ENCODE measurements around the gene F2. TPM values are rescaled to one million over a fixed set of nuclear protein-coding genes. Genes with fewer than 3 reads are reported as not detected.

The F2 gene
- total RNA-seq, 1 donor, result not detected

DNA sequence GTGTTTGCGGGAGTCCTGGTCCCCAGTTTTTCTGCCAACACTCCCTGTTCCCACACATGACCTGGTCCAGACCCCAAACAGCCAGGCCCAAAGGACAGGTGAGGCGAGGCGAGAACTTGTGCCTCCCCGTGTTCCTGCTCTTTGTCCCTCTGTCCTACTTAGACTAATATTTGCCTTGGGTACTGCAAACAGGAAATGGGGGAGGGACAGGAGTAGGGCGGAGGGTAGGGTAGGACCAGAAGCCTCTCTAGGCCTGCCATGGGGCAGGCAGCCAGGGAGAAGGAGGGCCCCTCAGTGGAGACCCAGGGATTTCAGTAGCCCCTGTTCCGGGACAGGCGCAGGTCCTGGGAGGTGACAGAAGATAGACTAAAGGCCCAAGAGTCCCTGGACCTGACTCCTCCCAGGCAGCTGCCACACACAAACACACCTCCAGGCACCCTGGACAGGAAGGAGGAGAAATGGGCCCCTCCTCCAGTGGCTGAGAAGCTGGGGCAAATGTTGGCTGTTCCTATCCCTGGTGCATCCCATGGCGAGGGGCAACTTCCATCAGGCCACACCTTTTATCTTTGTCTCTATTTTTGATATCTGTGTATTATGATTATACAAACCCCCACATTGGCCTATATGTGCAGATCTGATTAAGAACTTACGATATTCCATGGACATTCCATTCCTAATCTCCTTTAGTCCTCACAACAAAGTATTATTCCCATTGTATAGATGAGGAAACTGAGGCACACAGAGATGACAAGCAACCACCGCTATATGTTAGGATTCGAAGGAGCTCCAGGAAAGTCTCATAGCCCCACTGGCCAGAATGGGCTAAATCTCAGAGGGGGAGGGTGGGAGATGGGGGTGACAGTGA lies 626 bp upstream of the F2 start:
- DNase-seq (ENCODE audit: low read depth), result peak; percentile 17
- TF ChIP-seq, protein P1, sequence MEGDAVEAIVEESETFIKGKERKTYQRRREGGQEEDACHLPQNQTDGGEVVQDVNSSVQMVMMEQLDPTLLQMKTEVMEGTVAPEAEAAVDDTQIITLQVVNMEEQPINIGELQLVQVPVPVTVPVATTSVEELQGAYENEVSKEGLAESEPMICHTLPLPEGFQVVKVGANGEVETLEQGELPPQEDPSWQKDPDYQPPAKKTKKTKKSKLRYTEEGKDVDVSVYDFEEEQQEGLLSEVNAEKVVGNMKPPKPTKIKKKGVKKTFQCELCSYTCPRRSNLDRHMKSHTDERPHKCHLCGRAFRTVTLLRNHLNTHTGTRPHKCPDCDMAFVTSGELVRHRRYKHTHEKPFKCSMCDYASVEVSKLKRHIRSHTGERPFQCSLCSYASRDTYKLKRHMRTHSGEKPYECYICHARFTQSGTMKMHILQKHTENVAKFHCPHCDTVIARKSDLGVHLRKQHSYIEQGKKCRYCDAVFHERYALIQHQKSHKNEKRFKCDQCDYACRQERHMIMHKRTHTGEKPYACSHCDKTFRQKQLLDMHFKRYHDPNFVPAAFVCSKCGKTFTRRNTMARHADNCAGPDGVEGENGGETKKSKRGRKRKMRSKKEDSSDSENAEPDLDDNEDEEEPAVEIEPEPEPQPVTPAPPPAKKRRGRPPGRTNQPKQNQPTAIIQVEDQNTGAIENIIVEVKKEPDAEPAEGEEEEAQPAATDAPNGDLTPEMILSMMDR (IDR thresholded peaks at IDR 0.05; ENCODE audit: insufficient read depth, low read depth, low read length), result no peak
- no peak overlapping the region for H3K4me3 ChIP-seq (ENCODE audit: low read depth, low read length)

DNA sequence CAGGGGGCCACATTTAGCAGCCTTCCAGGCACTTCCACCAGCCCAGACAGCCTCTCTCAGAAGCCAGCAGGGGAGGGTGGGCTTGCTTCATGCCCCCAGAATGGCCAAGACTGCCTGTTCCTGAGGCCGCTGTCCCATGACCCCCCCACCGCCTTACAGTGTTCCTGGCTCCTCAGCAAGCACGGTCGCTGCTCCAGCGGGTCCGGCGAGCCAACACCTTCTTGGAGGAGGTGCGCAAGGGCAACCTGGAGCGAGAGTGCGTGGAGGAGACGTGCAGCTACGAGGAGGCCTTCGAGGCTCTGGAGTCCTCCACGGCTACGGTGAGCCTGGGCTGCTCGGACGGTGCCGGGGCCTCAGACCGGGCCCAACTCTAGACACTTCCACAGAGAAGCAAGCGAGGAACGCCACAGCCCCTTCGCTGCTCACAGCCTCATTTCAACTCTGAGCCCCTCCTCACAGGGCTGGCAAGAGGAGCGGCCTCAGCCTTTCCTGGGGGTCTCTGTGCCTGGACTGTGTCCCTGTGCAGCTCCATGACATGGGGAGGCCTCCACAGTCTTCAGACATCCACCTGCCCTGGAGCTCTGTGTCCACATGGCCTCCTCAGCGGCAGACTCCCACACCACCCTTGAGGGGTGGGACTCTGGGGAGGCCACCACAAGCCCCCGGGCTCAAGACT lies 668 bp downstream of the F2 start:
- TF ChIP-seq, protein P1 (IDR thresholded peaks at IDR 0.05; ENCODE audit: insufficient read depth, low read depth, low read length), result no peak
- DNase-seq (ENCODE audit: low read depth), result no peak
- no peak overlapping the region for H3K4me3 ChIP-seq (ENCODE audit: low read depth, low read length)

DNA sequence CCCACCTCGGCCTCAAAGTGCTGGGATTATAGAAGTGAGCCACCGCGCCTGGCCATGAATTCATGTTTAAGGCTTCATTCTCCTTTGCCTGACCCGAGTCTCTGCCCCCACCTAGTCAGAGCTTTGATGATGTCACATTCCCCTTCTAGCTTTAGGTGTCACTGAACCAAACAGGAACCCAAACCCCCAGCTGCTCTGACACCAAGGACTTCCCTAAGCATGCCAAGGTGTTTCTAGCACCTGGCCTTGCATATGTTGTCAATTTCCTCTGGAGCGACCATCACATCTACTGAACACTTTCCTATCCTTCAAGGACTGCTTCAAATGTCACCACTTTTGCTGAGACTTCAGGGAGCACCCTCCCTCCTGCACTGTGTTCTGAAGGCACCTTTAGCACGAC lies 2.3 kb downstream of the F2 start:
- no peak for DNase-seq (ENCODE audit: low read depth)
- TF ChIP-seq, protein P1 (IDR thresholded peaks at IDR 0.05; ENCODE audit: insufficient read depth, low read depth, low read length), result no peak
- H3K4me3 ChIP-seq (ENCODE audit: low read depth, low read length), result no peak overlapping the region

DNA sequence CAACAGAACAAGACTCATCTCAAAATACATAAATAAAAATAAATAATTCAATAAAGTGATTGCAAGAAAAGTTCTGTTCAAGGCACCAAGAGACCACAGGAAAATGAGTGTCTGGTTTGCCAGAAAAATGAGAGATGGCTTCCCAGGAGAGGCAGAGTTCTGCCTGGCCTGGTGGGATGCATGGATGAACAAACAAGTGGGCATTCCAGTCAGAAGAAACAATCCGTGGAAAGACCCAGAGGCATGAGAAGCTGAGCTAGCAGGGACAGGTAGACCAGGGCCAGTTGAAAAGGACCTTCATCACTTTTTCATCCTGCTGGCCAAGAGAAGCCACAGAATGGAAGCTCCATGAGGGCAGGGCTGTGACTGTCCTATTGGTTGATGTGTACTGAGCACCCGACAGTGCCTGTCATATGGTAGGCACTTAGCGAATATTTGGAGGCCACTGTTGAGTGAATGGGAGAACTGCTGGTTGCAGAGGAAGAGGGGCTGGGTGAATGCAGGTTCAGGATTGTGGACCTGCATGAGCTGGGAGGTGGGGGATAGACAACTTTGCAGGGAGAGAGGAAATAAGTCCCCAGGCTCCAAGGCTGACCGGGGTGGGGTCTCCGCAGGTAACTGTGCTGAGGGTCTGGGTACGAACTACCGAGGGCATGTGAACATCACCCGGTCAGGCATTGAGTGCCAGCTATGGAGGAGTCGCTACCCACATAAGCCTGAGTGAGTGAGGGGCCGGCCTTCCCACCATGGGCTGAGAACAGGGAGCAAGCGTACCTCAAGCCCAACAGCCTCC lies 3.7 kb downstream of the F2 start:
- no peak overlapping the region for H3K4me3 ChIP-seq (ENCODE audit: low read depth, low read length)
- TF ChIP-seq, protein P1 (IDR thresholded peaks at IDR 0.05; ENCODE audit: insufficient read depth, low read depth, low read length), result no peak
- DNase-seq (ENCODE audit: low read depth), result no peak

DNA sequence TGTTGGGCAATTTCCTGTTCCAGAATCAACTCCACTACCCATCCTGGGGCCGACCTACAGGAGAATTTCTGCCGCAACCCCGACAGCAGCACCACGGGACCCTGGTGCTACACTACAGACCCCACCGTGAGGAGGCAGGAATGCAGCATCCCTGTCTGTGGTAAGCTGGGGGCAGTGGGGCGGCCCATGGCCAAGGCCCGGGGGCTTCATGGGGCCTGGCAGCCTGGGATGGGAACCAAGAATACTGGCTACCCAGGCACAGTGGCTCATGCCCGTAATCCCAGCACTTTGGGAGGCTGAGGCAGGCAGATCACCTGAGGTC lies 4.3 kb downstream of the F2 start:
- TF ChIP-seq, protein P1 (IDR thresholded peaks at IDR 0.05; ENCODE audit: insufficient read depth, low read depth, low read length), result no peak
- DNase-seq (ENCODE audit: low read depth), result no peak

DNA sequence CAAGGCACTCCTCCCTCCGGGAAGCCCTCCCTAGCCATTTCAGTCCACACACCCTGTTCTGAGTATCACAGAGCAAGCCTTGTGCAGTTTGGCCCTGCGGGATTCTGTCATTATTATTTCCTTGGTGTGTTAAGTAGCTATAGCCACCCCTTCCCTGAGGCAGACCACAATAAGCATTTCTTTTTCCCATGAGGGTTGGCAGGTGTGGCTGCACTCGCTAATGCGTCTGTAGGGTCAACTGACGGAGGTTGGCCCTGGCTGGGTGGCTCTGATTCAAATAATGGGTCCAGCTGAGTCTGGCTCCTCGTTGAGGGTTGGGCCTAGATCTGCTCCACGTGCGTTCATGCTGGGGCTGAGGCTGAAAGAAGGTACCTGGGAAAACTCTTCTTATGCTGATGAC lies 5.1 kb downstream of the F2 start:
- TF ChIP-seq, protein P1 (IDR thresholded peaks at IDR 0.05; ENCODE audit: insufficient read depth, low read depth, low read length), result no peak
- DNase-seq (ENCODE audit: low read depth), result no peak
- no peak overlapping the region for H3K4me3 ChIP-seq (ENCODE audit: low read depth, low read length)

More for the DNA sequence above, 4.3 kb downstream of the F2 start:
- no peak overlapping the region for H3K4me3 ChIP-seq (ENCODE audit: low read depth, low read length)
